ENCODE data around the gene C2orf66. TPM values are rescaled to one million over a fixed set of nuclear protein-coding genes. Genes with fewer than 3 reads are reported as not detected.

The C2orf66 gene
- total RNA-seq, result 1.3 TPM

GRCh38 chr2:196809260-196809659 lies at the start of gene C2orf66:
Gene C2orf66, minus strand, starts transcription at chr2:196809355. Its CDS starts 19 bp downstream, at chr2:196809336.

Small RNA genes within 50 kb of the gene (small RNA-seq; reads per million reads assigned to genes)
- gene AC012486.1 (ENCODE audit: low replicate concordance), result not detected

Other genes starting within 250 kb of the C2orf66 start
- gene HECW2, start 215.8 kb downstream of the C2orf66 start, total RNA-seq, result 89.5 TPM
- gene CCDC150, start 169.6 kb downstream of the C2orf66 start, total RNA-seq, result 9.4 TPM
- gene GTF3C3, start 9.7 kb downstream of the C2orf66 start, total RNA-seq, result 57.6 TPM
- 174 TPM for gene PGAP1, start 117.4 kb upstream of the C2orf66 start, total RNA-seq